GM15510 (cell line): ENCODE data around the gene CAVIN2.

ENCODE experiments used
- POLR2A ChIP-seq: IDR thresholded peaks from 3 replicates; pipeline ENCODE4 v1.6.1; 2011; ENCODE audit warnings: borderline replicate concordance; ENCODE audit not compliant: insufficient read length; ENCODE audit errors: extremely low read depth

The CAVIN2 gene

DNA sequence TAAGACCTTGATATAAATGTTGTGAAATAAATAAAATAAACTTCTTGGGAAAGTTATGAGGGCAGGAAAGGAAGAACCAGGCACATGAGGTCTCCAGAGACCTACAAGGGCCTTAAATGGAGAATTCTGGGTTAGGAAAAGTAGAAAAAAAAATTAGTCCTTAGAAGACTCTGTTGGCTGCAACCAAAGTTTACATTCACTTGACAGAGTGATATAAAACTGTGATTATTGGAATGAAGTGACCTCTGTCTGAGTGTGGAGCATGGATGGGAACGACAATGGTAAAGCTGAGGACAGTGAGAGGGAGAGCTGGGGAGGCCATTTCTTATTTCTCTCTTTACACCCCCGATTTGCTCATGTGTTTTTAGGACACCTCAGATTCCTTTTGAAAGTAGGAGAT lies 29.0 kb upstream of the CAVIN2 start:
- TF ChIP-seq POLR2A: no peak

DNA sequence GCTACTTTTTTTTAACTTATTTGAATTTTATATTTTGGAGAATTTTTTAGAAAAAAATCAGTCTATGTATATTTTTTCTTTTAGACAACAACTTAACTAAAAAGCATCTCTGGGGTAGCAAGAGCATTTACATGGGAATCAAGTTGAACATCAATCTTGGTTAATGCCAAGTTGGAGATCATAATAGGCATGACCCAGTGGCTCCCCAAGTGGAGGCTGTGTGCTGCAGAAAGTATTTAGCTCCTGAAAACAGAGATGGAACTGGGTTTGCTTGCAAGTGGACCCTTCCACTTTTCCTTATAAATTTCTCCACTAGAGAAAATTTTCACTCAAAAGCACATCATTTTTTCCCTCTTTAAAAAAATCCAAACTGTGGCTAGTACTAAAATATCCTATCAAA lies 23.9 kb upstream of the CAVIN2 start:
- no peak for TF ChIP-seq POLR2A

GRCh38 chr2:191869781-191870180 lies 22.9 kb upstream of the CAVIN2 start:
- no peak for TF ChIP-seq POLR2A

GRCh38 chr2:191869178-191869577 lies 22.3 kb upstream of the CAVIN2 start:
- no peak for TF ChIP-seq POLR2A

- no peak for TF ChIP-seq POLR2A
Observed at GRCh38 chr2:191867507-191867847, 20.6 kb upstream of the CAVIN2 start.

- TF ChIP-seq POLR2A: no peak
Observed at GRCh38 chr2:191866675-191867506, 20.0 kb upstream of the CAVIN2 start.

- TF ChIP-seq POLR2A: no peak
Observed at GRCh38 chr2:191866195-191866594, 19.3 kb upstream of the CAVIN2 start.

- TF ChIP-seq POLR2A: no peak
Observed at GRCh38 chr2:191864628-191865374, 17.9 kb upstream of the CAVIN2 start.

- no peak for TF ChIP-seq POLR2A
Observed at GRCh38 chr2:191863988-191864387, 17.1 kb upstream of the CAVIN2 start.

DNA sequence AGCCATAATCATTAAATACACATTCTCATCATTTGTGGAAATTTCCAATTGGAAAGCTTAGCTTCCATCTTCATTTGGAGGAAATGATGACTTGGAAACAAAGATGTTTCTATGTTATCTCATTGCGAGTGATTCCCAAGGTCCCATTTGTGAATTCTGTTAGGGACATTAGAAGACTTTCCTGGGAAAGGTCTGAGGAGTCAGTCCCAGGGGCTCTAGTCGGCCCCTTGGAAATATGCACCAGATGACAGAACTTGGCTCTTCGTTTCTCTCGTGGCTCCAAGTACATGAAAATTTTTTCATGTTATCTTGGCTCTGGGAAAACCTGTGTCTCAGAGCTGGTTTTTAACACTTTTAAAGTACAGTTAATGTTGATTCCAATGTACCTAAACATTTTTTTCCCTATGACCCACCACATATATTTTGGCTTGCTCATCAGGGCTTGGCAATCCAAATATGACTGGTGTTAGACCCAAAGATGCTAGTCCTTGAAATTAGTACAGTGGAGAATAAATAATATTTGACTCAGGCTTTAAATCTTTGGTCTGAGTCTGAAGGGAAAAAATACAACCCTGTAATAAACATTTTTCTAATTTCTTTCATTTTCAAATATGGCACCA lies 15.4 kb upstream of the CAVIN2 start:
- no peak for TF ChIP-seq POLR2A

GRCh38 chr2:191860760-191861466 lies 14.0 kb upstream of the CAVIN2 start:
- no peak for TF ChIP-seq POLR2A

- TF ChIP-seq POLR2A: no peak
Observed at GRCh38 chr2:191859681-191860080, 12.8 kb upstream of the CAVIN2 start.

DNA sequence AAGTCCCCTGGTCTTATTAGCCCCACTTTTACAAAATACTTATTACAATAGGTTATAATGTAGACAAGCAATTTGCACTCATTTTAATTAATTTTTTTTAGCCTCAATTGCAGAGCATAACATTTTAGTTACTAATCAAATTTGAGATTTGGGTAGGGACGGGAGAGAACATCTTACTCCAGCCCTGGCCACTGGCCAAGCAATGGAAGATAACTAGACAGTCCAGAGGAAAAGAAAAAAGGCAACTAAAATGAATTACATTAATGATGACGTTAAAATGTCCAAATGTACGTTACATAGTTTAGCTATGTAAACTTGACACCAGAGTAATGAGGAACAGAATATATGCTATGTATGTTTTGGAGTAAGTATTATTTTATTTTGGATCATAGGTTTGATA lies 11.0 kb upstream of the CAVIN2 start:
- no peak for TF ChIP-seq POLR2A

DNA sequence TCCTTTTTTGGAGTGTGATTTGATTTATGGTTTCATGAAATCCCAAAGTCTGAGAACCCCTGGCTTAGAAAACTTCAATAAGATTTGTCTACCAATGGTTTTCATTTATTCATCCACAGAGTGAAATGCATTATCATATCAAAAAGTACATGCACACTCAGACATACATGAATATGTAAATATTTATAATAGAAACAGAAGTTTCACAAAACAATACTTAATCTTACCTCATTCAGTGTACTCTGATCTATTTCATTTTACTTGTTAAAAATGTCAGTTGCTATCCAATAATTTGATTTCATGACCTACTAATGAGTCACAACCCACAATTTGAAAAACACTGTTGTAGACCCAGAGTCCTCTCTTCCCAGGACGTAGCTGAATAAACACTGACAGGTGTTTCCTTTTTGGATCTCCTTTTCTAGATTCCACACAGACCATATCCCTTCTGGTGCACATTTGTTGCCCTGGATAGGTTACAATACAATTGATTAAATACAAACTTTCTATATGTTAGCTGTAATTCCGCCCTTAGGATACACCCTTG lies 10.4 kb upstream of the CAVIN2 start:
- no peak for TF ChIP-seq POLR2A
